ENCODE results near the gene RPLP1.
"Not testable (repeated sequence)": the region's sequence is repeated elsewhere in the genome, so short reads cannot be mapped to it uniquely, and the experiment has no call there.

Gene RPLP1

DNA sequence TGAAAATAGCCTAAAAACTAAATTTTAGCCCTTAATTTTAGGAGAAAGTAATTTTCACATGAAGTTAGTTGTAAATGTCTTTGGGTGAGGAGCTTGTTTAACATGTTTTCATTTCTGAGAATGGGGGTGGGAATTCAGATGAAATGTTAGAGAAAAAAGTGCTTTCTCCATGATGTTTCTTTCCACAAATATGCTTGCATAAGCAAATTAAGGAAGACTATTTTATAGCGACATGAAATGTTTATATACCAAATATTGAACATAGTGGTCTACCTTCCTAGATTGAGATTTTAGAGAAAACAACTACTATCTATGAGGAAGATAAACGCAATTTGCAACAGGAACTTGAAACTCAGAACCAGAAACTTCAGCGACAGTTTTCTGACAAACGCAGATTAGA is 13.0 kb upstream of the RPLP1 start:
- DNase-seq, result peak in 1 of 2 donors; percentile 31

DNA sequence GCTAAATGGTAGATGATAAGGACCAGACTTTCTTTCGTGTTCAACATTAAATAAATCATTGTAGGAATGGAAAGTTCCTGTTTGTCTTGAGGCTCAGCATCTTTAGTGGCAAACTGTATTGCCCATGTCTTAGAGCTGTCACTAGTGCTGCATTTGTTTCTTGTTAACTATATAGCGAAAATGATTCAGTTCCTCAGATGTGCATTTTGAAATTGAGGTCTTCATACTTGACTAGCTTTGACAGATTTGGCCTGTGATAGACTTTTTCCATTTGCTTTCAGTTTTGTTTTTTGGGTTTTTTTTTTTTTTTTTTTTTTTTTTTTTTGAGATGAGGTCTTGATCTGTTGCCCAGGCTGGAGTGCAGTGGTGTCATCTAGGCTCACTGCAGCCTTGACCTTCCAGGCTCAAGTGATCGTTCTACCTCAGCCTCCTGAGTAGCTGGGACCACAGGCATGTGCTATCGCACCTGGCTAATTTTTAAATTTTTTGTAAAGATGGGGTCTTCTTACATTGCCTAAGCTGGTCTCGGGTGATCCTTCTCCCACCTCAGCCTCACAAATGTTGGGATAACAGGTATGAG is 9.5 kb upstream of the RPLP1 start:
- no peak for DNase-seq

- DNase-seq, result no peak
Measured at GRCh38 chr15:69444686-69445085, 7.9 kb upstream of the RPLP1 start.

DNA sequence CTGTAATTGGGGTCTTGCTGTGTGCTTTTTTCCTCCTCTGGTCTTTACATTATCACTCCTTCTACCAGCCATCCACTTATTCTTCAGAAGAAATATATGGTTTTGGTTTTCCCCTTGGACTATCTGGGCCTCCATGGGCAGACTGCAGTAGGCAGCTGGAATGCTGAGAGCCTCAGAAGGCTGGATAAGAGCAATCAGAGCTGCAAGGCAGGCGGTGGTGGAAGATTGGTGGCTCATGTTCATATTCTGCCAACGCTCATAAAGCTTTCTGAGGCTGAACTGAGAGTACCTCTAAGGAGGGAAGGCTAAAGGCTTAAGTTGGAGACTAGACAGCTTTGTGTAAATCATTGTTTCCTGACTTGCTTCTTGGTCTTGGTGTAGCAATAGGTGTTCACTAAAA is 5.7 kb upstream of the RPLP1 start:
- DNase-seq, result no peak

- not testable (repeated sequence) for DNase-seq
Measured at GRCh38 chr15:69450221-69450620, 2.4 kb upstream of the RPLP1 start.

DNA sequence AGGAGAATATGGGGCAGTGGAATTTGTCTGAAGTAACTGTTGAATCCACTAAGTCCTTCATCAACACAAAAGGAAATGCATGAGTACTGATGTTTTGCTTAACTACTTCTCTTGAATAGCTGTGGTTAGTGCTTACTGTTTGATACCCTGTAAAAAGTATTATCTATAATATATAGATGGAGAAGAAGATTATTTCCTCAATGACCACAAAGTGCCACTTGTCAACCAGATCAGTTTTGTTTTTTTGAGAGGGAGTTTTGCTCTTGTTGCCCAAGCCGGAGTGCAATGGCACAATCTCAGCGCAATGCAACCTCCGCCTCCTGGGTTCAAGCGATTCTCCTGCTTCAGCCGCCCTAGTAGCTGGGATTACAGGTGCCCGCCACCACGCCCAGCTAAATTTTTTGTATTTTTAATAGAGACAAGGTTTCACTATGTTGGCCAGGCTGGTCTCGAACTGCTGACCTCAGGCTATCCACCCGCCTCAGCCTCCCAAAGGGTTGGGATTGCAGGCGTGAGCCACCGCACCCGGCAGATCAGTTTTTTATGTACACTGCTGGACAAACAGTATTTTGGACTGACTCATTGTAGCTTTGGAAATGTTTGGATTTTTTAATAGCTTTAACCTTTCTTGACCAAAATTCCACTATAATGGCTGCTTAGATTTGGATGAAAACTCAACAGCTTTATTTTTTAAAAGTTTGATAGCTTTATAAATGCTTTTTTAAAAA is 1.5 kb upstream of the RPLP1 start:
- DNase-seq, result no peak

DNA sequence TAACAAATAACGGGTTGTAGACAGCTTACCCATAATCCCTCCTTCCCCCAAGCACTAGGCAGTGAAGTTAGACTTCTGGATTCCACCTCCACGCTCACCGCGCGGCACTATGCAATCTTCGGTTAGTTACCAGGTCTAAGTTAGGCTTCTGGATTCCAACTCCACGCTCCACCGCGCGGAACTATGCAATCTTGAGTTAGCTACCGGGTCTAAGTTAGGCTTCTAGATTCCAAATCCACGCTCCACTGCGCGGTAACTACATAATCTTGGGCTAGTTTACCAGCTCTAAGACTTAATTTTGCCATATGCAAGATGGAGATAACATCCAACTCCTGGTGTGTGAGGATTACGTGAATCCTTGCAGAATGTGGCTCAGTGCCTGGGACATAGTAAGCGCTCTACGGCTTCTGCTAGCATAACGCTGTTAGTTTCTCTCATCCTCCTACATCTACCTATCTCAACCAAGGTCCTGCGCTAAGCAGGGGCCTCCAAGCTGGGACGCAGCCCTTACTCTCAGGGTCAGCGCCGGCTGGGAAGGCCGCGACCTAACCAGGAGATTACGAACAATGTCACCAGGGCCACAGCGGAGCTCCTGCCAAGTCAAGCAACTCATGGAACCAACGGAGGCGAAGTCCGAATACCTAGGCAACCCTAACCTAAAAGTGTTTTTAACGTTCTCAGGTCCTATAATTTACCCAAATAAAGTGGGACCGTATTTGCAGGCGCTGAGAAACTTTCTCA is 497 bp upstream of the RPLP1 start:
- peak in 1 of 2 donors; percentile 20 for DNase-seq

DNA sequence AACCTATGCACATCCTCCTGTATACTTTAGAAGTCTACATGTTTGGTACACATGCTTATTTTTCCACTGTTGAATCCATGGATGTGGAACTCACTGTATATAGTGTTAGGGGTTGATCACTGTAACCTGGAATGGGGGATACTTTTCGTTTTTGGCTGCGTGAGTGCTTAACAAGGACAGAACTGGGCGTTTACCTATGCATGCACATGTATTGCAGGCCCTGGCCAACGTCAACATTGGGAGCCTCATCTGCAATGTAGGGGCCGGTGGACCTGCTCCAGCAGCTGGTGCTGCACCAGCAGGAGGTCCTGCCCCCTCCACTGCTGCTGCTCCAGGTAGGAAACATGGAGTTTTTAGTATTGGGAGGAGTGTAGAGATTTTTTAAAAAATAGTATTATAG is 2.3 kb downstream of the RPLP1 start:
- DNase-seq, result no peak

DNA sequence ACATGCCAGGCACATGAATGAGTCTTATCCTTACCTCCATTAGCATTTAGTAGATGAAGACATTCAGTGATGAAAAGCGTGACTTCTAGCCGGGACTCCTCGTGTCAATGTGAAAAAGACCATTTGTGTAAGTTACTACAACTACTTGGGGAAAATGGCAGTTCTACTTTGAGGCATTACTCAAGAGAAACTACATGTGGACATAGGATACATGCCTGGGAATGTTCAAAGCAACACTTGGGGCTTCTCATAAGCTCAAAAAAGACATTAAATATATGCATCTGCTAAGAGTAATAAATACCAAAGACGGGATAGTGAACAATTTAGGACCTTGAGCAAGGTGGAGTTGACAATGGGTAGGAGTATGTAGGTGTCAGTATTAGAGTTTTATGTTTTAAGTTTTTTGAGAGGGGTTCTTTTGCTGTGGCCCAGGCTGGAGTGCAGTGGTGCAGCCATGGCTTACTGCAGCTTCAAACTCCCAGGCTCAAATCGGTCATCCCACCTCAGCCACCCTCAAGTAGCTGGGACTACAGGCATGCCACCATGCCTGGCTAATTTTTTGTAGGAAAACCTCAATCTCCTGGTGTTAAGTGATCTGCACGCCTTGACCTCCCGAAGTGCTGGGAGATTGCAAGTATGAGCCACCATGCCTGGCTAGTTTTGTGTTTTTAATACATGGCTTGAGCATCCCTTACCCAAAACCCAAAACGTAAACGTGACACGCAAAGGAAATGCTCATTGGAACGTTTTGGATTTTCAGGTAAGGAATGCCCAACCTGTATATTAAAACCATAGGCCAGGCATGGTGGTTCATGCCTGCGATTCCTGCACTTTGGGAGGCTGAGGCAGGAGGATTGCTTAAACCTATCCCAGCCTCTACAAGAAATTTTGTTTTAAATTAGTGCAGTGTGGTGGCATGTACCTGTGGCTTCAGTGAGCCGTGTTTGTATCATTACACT is 3.9 kb downstream of the RPLP1 start:
- no peak for DNase-seq

DNA sequence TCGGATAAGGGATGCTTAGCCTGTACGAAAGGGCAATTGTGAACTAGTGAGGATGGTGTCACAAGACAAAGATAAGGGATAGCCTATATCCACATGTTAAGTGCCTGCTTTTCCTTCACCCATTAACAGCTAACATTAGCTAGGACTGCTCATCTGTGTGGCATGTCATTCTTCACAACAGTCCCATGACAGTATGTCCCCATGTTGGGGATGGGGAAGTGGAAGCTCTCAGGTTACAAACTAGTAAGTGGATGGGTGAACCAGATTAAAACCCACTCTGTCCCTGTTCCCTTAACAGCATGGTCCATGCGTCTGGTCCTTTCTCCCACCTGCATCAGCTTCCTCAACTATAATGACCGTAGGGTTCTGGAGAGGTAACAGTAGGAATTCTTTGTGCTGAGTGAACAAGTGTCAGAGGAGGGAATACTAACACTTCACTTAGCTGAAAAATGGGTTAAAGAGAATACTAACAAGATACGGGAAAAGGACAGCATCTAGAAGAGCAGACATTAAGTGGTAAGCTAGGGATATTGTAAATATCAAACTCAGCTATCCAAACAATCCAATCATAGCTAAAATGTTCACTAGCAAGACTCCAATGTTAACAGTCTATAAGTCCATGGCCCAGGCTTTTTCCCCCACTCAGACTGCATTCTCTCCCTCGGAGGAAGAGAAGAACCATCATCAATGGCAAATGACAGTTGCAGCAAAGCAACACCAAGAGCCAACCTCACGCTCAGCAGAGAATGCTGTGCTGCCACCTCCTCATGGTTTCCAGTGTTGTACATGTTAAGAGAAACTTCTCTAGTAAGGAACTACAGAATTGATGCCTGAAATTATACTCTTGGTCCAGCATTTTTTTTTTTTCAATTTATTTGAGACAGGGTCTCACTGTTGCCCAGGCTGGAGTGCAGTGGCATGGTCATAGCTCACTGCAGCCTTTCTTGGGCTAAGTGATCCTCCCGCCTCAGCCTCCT is 5.0 kb downstream of the RPLP1 start:
- peak; percentile 33 to 43 for DNase-seq

DNA sequence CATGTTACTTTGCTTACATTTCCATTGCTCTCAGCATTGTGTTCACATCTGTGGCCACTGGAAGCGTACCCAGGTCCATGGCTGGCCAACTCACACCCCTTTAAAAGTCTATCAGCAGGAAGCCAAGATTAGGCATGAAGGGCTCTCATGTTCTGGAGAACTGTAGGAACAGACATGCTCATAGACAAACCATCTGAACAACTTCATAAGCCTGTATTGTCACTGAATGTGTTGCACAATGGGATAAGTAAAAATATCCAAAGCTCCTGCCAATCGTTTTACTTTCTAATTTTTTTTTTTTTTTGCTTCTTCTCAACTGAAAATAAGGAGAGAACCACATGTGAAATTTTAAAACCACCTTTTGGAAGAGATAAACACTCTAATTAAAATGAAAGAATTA is 6.4 kb downstream of the RPLP1 start:
- DNase-seq, result no peak

- no peak for DNase-seq
Measured at GRCh38 chr15:69460481-69460880, 7.9 kb downstream of the RPLP1 start.

DNA sequence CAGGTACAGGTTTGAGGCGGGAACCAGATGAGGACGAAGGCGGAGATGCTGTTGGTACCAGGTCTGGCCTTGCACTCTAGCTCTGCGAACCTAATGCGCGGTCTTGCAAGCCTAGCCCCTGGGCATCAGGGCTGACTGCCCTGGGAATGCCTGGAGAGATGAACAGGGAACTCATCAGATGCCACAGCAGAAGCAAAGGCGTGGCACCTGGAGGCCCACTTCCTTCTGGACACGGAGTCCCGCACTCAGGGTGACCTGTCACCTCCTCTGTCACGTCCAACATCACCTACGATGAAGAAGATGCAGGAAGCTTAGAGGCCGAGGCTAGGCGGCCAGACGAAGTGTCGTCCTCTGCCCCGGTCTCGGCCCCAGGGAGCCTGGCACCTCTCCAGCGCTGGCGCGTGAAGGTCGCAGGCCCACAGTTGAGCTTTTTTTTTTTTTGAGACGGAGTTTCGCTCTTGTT is 9.4 kb downstream of the RPLP1 start:
- DNase-seq, result no peak

DNA sequence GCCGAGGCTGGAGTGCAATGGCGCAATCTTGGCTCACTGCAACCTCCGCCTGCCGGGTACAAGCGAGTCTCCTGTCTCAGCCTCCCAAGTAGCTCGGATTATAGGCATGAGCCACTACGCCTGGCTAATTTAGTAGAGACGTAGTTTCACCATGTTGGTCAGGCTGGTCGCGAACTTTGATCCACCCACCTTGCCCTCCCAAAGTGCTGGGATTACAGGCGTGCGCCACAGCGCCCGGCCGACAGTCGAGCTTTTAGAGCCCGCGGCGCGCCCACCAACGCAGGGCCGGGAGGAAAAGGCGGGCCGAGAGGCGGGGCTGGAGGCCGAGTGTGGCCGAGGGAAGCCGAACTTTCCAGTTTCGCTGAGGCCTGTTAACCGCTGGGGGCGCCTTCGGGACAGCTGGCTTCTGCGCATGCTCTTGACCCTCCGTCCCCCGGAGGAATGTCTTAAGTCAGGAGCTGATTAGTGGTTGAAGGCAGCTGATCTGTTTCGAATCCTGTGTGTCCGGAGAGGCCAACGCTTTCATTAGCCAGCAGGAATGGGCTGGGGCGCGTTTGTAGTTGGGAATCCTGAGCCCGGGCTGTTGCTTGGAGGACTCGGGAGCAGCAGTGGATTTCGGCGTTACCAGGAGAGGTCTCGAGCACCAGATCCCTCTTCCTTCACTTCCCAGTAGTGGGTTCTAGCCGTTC is 10.0 kb downstream of the RPLP1 start:
- peak; percentile 99 for DNase-seq

GRCh38 chr15:69463182-69463756 is 10.7 kb downstream of the RPLP1 start:
- no peak for DNase-seq

GRCh38 chr15:69465253-69465652 is 12.6 kb downstream of the RPLP1 start:
- DNase-seq, result no peak

GRCh38 chr15:69466733-69467132 is 14.1 kb downstream of the RPLP1 start:
- no peak for DNase-seq

DNA sequence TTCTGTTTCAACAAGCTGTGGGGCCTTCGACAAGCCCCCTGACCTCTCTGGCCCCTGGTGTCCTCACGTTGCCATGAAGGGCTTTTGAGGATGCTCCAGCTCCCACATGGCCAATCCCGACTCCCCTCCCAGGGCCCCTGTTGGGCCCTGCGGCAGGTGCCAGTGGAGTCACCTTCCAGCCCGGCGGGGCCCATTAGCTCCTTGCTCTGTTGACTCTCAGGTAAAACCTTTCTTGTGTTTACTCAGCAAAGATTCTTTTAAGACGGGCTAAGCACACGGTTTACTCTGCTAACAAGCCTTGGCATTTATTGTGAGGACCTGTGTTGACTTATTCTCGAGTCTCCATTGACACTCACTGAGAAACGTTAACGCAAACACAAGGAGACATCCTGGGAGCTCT is 15.0 kb downstream of the RPLP1 start:
- DNase-seq, result no peak

DNA sequence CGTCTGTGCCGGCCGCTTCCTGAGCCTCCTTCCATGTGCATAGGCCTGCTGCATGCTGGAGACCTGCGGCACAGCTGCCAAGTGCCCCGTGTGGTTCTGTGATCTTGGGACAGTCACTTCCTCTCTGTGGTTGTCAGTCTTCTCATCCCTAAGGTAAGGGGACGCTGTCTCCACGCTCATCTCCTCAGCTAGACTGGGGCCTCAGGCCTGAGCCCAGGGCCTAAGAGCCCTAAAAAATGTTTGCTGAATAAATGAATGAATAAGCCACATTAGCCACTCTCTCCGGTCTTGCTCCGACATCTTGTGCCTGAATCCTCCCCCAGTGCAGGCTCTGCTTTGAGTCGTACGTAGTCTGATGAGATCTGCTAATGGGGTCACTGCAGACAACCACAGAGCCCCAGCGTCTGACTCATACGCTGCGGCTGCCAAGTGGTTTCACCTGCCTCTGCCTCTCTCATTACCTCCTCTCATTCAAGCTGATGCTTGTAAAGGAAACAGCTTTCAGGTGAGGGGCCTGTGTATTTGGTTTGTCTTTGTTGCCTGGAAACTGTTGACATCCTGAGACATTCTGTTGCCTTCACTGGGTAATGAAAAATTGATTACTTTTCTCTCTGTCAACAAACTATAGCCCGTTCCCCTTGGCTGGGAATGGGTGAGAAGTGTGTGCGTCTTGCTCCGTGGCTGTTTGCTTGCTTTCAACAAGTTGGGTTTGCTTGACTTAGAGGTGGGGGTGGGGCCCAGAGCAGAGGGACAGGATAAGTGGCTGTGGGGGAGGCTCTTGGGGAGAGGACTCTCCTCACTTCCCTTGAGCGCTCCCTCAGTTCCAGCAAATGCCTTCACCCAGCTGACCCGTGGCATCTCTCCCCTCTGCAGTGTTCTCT is 15.9 kb downstream of the RPLP1 start:
- DNase-seq, result no peak
